HG02623 (cell line): ENCODE data around the gene KLHDC4.
"Not testable (repeated sequence)": the region's sequence is repeated elsewhere in the genome, so short reads cannot be mapped to it uniquely, and the experiment has no call there.

ENCODE experiments used
- ATAC-seq: cut with Tn5 transposase; IDR thresholded peaks from one replicate; pipeline ENCODE4 v1.9.1; 2021; ENCODE audit warnings: moderate library complexity; ENCODE audit not compliant: unreplicated experiment

KLHDC4 gene

GRCh38 chr16:87788730-87789436 is 23.1 kb upstream of the KLHDC4 start:
- not testable (repeated sequence) for ATAC-seq

DNA sequence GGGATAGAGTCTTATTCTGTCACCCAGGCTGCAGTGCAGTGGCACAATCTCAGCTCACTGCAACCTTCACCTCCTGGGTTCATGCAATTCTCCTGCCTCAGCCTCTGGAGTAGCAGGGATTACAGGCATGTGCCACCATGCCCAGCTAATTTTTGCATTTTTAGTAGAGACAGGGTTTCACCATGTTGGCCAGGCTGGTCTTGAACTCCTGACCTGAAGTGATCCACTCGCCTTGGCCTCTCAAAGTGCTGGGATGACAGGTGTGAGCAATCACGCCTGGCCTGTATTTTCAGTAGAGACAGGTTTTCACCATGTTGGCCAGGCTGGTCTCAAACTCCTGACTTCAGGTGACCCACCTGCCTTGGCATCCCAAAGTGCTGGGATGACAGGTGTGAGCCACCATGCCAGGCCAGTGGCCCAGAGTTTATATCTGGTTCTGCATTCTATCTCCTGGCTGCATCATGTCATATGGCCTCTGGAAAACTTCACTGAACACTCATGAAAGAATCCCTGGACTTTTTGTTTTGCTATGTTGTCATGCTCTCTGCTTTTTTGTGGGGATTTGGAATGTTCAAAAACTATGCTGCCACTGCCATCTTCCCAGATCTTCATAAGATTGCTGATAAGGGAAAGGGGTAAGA is 21.8 kb upstream of the KLHDC4 start:
- ATAC-seq: not testable (repeated sequence)

- ATAC-seq: no peak
These were observed 19.0 kb upstream of the KLHDC4 start for GRCh38 chr16:87784812-87785211.

GRCh38 chr16:87782033-87782432 is 16.2 kb upstream of the KLHDC4 start:
- ATAC-seq: no peak

DNA sequence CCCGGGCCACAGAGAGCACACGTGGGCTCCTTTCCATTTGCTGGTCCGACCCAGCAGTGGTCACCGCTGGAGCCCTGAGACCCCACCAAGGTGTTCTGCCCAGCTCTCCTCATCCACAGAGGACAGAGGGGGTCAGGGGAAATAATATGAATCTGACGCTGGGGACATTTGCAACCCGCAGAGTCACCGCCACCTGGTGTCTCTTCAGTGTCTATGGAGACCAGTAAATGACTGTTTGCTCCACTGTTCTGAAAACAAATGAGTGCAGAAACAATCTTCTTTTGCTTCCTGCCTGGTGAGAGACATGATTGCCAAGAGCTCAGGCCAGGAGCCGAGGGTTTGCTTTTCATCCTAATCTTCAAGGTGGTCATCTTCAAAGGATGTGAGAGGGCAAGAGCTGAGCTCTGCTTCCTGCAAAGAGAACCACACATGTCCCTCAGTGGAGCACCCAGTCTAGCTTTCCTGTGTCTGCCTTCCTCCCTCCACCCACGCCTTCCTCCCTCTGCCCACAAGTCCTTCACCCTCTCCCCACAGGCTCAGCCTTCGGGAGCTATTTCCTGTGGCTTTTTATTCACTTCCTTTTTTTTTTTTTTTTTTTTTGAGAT is 14.7 kb upstream of the KLHDC4 start:
- no peak for ATAC-seq

DNA sequence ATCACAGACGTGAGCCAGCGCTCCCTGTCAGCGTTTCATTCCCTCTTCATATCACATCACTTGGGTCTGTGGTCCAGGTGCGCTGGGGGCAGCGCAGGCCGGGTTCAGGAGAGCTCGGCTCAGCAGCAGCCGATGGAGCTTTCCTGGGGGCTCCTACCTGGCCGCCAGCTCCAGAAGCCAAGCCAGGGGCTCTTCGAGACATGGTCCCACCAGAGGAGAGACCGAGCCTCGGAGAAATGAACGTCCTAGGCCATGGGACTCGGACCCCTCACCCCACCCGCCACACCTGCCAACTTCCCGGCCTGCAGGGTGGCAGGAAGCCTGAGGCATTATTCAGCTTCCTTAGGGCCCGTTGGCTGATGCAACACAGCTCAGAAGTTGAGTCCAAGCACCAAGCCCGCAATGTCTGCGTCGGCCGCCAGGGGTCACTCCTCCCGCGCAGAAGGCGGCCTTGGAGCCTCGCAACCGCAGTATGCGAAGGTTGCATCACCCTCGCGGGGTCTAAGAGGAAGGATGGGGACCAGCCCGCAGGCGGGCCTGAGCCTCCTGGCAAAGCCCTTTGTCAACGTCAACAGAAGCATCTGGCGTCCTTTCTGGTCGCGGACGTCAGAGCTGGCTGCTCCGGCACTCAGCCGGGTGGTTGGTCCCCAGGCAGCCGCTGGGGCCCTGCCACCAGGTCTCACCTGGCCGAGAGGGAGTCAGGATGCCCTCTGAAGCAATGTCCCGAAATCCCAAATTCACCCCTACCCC is 13.2 kb upstream of the KLHDC4 start:
- peak; percentile 48 for ATAC-seq

GRCh38 chr16:87778476-87778829 is 12.7 kb upstream of the KLHDC4 start:
- no peak for ATAC-seq

GRCh38 chr16:87773836-87774235 is 8.1 kb upstream of the KLHDC4 start:
- not testable (repeated sequence) for ATAC-seq

- ATAC-seq: not testable (repeated sequence)
These were observed 1.7 kb upstream of the KLHDC4 start for GRCh38 chr16:87767456-87767855.

GRCh38 chr16:87766485-87766797 is 655 bp upstream of the KLHDC4 start:
- ATAC-seq: no peak

- peak; percentile 30 for ATAC-seq
These were observed 362 bp downstream of the KLHDC4 start for GRCh38 chr16:87765473-87765775.

DNA sequence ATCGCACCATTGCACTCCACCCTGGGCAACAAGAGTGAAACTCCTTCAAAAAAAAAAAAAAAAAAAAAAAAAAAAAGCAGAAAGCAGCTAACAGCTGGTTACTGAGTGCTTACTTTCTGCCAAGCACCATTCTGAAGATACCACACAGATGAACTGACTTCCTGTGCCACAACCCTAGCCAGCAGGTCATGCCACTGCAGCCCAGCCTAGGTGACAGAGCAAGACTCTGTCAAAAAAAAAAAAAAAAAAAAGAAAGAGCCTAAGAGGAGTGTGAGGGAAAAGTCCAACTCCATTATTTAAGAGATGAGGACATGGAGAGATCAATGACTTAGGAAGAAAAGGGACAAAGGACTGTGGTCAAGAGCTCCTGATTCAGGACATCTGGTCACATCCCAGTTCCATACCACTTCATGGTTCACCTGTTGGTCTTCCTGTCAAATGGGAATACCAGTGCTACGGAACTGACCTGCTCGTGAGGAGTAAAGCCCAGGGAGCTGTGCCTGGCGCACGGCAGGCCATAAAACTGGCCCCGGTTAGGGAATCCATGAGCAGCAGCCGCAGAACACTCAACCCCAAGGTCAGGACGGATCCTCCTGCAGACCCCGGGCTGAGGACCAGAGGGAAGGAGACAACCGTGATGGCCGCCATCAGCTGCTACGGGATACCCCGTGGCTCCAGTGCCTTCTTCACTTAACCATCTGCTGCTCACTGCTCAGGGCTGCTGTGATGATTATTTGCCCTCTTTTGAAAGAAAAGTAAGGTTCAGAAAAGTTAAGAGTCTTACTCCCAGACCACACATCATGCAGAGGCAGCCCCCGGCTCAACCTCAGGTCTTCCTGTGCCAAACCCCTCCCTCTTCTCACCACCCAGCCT is 950 bp downstream of the KLHDC4 start:
- no peak for ATAC-seq

DNA sequence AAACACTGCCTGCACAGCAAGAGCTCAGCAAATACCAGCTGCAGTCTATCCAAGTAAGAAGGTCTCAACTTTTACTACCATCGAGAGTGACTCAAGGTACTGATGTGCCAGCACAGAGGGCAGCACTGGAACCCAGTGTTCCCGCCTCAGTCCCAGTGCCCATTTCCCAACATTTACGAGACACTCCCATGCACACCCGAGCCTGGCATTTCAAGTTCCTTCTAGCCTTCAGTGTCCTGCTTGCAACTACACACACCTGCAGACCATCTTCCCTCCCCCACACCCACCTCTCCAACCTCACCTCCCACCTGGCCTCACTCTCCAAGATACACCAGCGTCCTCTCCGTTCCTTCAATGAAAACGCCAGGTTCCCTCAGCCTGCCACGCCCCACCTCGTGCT is 3.2 kb downstream of the KLHDC4 start:
- ATAC-seq: no peak

DNA sequence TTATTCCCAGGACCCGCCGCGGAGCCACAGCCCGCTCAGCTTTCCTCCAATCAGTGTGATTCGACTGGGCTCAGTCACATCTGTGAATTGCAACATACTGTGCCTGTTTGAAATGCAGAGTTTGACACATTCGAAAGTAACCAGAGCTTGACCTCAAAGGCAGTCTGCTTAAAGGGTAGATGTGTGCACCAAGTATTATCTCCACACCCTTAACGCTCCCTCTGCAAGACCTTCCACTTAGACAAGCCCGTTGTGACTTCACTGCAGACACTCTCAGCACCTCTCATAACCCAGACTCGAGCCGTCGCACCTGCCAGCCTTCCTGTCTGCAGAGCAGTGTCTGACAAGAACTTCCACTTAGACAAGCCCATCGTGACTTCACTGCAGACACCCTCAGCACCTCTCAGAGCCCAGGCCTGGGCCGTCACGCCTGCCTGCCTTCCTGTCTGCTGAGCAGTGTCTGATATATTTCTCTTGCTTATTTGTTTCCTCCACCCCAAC is 3.7 kb downstream of the KLHDC4 start:
- ATAC-seq: no peak

DNA sequence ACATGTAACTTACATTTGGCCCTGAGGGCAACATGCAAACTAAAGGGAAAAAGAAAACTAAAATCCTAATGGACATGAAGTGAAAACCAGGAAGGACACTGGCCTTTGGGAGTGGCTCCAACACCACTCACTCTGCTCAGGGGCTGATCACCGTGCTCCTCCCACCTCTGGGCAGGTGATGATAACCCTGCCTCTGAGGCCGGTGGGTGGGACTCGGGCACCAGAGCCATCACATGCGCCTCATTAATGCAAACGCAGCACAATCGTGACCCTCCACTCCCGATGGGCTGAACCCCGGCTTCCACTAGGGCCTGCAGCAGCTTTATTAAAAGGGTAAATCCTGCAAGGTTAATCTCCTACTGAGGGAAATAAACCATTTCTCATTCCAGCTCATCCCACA is 4.7 kb downstream of the KLHDC4 start:
- ATAC-seq: no peak

DNA sequence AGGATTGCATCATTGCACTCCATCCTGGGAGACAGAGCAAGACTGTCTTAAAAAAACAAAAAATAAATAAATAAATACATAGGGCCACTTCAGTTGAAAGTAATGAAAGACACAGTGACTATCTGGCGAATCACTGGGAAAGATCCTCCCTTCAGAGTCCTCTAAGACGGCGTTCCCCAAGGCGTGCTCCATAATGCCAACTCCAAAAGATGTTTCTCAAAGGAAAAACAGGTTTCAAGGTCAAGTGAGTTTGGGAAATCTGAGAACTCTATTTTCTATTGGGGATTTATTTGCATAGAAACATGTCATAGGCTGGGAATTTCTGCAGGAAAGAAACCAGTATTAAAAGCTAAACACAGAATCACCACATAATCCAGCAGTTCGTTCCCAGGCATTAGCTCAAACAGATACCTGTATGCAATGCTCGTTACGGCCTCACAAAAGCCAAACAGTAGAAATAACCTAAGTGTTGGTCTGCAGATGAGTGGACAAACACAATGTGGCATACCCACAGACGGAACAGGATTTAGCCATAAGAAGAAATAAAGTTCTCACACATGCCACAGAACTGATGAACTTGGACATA is 7.9 kb downstream of the KLHDC4 start:
- no peak for ATAC-seq

DNA sequence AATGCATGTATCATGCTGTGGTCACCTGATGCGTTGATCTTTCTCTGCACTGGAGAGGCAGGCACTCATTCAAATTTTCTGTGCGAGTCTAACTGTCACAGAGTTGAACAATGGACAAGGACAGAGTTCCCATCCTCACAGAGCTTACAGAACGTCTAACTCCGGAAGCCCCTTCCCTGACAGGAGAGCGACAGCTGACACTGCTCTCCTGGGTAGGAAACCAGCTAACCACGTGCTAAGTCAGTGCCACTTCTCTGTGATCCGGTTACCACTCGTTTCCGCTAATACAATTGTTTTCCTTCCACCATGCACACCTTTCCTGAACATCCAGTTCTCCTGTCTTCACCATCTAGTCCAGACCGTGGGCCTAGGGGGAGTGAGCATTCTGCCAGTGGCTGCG is 11.3 kb downstream of the KLHDC4 start:
- ATAC-seq: no peak

GRCh38 chr16:87747626-87748414 is 18.0 kb downstream of the KLHDC4 start:
- no peak for ATAC-seq

DNA sequence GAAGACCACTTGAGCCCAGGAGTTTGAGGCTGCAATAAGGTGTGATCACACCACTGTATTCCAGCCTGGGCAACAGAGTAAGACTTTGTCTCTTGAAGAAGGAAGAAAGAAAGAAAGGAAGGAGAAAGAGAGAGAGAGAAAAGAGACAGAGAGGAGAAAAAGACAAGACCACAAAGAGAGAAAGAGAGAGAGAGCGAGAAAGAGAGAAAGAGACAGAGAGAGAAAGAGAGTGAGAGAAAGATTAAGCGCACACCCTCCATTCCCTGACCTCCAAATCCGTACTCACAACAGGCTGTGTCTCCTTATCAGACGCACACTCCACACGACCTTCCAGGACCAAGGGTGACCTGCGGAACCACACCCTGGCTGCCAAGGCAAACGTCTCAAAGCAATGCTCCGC is 19.6 kb downstream of the KLHDC4 start:
- no peak for ATAC-seq
